H1 (cell line): ENCODE data around the gene CEP290. TPM values are rescaled to one million over a fixed set of nuclear protein-coding genes. Genes with fewer than 3 reads are reported as not detected.

Source experiments
- ASH2L ChIP-seq: fragments of 200-600, 300-600 bp; sonication (generic); IDR thresholded peaks from one replicate; pipeline ENCODE4 v1.7.1; 2017; ENCODE audit warnings: low read length
- CREB1 ChIP-seq: IDR thresholded peaks from 2 replicates; pipeline ENCODE4 v1.6.1; 2012; ENCODE audit warnings: inconsistent platforms
- JUN ChIP-seq: IDR thresholded peaks from 2 replicates; pipeline ENCODE4 v1.6.1; 2011; ENCODE audit warnings: low read depth, mild to moderate bottlenecking, improper control_type of control experiment, low read length
- JUND ChIP-seq: IDR thresholded peaks from 2 replicates; pipeline ENCODE4 v1.6.1; 2011; ENCODE audit warnings: mild to moderate bottlenecking, improper control_type of control experiment, low read length
- KDM1A ChIP-seq: fragments of 200-600, 300-600 bp; sonication (generic); IDR thresholded peaks from 2 replicates; pipeline ENCODE4 v1.7.1; 2016; ENCODE audit warnings: mild to moderate bottlenecking, low read length, borderline replicate concordance
- RBBP5 ChIP-seq: IDR thresholded peaks from 2 replicates; pipeline ENCODE4 v1.7.1; 2012; ENCODE audit warnings: low read depth, mild to moderate bottlenecking, inconsistent platforms, low read length, moderate library complexity, borderline replicate concordance
- SIRT6 ChIP-seq: IDR thresholded peaks from one replicate; pipeline ENCODE4 v1.7.1; 2012; ENCODE audit warnings: low read length, inconsistent platforms
- SP1 ChIP-seq: IDR thresholded peaks from 2 replicates; pipeline ENCODE4 v1.6.1; 2011; ENCODE audit warnings: low read depth, low read length
- SRF ChIP-seq: IDR thresholded peaks from 2 replicates; pipeline ENCODE4 v1.6.1; 2011; ENCODE audit warnings: mild to moderate bottlenecking, low read depth, low read length, moderate library complexity
- TCF12 ChIP-seq: IDR thresholded peaks from 2 replicates; pipeline ENCODE4 v1.6.1; 2011; ENCODE audit warnings: low read depth, mild to moderate bottlenecking, low read length
- TEAD4 ChIP-seq: IDR thresholded peaks from 2 replicates; pipeline ENCODE4 v1.6.1; 2012; ENCODE audit warnings: low read depth, low read length, inconsistent platforms, mixed read lengths
- polyA plus RNA-seq, 7 experiments: library from polyadenylated mRNA; depleted of rRNA in 3 of 7; stranded (reverse) in 5 of 7; unstranded in 2 of 7; fragments of >200 nt in 5 of 7; fragments of 200-250 nt in 2 of 7; gene quantifications; 1 replicate in 5 of 7; 2 replicates in 1 of 7; 4 replicates in 1 of 7; pipeline versions ENCODE4 v1.2.1 to v1.2.3, GENCODE V29; 2011 to 2013; ENCODE audit warnings: missing spikeins in 2 of 7, mixed read lengths in 2 of 7
- total RNA-seq: library from RNA; stranded (reverse); fragmentation: NEBNext Ultra II Directional; extraction: Animal tissue kit (Norgen Biotek cat#: 25700); gene quantifications from 2 replicates; pipeline ENCODE4 v1.2.1, GENCODE V29; 2021
- TF ChIP-seq, protein P1 (sequence below): fragments of 300-600 bp; sonication (generic); IDR thresholded peaks from 2 replicates; pipeline ENCODE4 v1.7.1; 2012; ENCODE audit warnings: low read length, moderate library complexity, mild to moderate bottlenecking, inconsistent platforms; ENCODE audit not compliant: insufficient replicate concordance

Gene CEP290
- total and polyA plus RNA-seq, 2 of the 8 experiments (the other 6 are each of a cell fraction or from before 2014, with no cell fraction given), result 2.1 to 5.9 TPM

DNA sequence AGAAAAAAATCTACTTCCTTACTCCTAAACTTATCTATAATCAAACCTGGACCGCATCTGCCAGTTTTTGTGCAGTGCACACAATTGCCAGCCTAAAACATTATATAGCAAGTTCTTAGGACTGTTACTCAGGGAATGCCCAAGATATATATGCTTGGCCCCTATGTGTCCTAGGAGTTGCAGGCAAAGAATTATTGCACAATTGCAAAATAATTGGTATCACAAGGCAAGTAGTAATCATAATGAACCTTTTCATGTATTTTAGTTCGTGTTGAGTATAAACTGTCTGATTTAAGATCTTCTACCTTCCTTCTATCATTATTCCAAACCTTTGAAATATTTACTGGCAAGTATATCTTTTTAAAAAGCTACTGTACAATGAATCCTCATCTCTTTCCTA is 45.7 kb upstream of the CEP290 start (continued):
- TF ChIP-seq, protein P1, sequence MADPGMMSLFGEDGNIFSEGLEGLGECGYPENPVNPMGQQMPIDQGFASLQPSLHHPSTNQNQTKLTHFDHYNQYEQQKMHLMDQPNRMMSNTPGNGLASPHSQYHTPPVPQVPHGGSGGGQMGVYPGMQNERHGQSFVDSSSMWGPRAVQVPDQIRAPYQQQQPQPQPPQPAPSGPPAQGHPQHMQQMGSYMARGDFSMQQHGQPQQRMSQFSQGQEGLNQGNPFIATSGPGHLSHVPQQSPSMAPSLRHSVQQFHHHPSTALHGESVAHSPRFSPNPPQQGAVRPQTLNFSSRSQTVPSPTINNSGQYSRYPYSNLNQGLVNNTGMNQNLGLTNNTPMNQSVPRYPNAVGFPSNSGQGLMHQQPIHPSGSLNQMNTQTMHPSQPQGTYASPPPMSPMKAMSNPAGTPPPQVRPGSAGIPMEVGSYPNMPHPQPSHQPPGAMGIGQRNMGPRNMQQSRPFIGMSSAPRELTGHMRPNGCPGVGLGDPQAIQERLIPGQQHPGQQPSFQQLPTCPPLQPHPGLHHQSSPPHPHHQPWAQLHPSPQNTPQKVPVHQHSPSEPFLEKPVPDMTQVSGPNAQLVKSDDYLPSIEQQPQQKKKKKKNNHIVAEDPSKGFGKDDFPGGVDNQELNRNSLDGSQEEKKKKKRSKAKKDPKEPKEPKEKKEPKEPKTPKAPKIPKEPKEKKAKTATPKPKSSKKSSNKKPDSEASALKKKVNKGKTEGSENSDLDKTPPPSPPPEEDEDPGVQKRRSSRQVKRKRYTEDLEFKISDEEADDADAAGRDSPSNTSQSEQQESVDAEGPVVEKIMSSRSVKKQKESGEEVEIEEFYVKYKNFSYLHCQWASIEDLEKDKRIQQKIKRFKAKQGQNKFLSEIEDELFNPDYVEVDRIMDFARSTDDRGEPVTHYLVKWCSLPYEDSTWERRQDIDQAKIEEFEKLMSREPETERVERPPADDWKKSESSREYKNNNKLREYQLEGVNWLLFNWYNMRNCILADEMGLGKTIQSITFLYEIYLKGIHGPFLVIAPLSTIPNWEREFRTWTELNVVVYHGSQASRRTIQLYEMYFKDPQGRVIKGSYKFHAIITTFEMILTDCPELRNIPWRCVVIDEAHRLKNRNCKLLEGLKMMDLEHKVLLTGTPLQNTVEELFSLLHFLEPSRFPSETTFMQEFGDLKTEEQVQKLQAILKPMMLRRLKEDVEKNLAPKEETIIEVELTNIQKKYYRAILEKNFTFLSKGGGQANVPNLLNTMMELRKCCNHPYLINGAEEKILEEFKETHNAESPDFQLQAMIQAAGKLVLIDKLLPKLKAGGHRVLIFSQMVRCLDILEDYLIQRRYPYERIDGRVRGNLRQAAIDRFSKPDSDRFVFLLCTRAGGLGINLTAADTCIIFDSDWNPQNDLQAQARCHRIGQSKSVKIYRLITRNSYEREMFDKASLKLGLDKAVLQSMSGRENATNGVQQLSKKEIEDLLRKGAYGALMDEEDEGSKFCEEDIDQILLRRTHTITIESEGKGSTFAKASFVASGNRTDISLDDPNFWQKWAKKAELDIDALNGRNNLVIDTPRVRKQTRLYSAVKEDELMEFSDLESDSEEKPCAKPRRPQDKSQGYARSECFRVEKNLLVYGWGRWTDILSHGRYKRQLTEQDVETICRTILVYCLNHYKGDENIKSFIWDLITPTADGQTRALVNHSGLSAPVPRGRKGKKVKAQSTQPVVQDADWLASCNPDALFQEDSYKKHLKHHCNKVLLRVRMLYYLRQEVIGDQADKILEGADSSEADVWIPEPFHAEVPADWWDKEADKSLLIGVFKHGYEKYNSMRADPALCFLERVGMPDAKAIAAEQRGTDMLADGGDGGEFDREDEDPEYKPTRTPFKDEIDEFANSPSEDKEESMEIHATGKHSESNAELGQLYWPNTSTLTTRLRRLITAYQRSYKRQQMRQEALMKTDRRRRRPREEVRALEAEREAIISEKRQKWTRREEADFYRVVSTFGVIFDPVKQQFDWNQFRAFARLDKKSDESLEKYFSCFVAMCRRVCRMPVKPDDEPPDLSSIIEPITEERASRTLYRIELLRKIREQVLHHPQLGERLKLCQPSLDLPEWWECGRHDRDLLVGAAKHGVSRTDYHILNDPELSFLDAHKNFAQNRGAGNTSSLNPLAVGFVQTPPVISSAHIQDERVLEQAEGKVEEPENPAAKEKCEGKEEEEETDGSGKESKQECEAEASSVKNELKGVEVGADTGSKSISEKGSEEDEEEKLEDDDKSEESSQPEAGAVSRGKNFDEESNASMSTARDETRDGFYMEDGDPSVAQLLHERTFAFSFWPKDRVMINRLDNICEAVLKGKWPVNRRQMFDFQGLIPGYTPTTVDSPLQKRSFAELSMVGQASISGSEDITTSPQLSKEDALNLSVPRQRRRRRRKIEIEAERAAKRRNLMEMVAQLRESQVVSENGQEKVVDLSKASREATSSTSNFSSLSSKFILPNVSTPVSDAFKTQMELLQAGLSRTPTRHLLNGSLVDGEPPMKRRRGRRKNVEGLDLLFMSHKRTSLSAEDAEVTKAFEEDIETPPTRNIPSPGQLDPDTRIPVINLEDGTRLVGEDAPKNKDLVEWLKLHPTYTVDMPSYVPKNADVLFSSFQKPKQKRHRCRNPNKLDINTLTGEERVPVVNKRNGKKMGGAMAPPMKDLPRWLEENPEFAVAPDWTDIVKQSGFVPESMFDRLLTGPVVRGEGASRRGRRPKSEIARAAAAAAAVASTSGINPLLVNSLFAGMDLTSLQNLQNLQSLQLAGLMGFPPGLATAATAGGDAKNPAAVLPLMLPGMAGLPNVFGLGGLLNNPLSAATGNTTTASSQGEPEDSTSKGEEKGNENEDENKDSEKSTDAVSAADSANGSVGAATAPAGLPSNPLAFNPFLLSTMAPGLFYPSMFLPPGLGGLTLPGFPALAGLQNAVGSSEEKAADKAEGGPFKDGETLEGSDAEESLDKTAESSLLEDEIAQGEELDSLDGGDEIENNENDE, result no peak
- TF ChIP-seq ASH2L (no peak), SIRT6 (no peak), TEAD4 (no peak), RBBP5 (no peak), KDM1A (no peak), SP1 (no peak), JUND (no peak), TCF12 (no peak), CREB1 (no peak), JUN (no peak), SRF (no peak)
